Stomach (tissue), 4 donors: ENCODE data around the gene EHMT1.

Experiments
- CTCF ChIP-seq, 7 experiments: fragments of 450-650 bp in 4 of 7; fragments of 200-600 bp in 3 of 7; sonication (generic) in 3 of 7; IDR thresholded peaks; one replicate each; pipeline ENCODE4 v1.5.1; 2016 to 2019; ENCODE audit warnings: antibody characterized with exemption in 7 of 7, control low read depth in 2 of 7, mild to moderate bottlenecking in 1 of 7
- EP300 ChIP-seq: sonication (generic); formaldehyde crosslinking; IDR thresholded peaks from one replicate; pipeline ENCODE4 v1.6.1; 2017; ENCODE audit warnings: antibody characterized with exemption
- POLR2A ChIP-seq, 4 donors: fragments of 450-650 bp; IDR thresholded peaks; one replicate each; pipeline ENCODE4 v1.6.1; 2016; ENCODE audit warnings: antibody characterized with exemption in 4 of 4, control low read depth in 2 of 4, mild to moderate bottlenecking in 1 of 4, moderate library complexity in 1 of 4
- POLR2AphosphoS5 ChIP-seq, 3 donors: sonication (generic); formaldehyde crosslinking; IDR thresholded peaks; one replicate each; pipeline ENCODE4 v1.6.1; 2016; ENCODE audit warnings: antibody characterized with exemption in 3 of 3

DNA sequence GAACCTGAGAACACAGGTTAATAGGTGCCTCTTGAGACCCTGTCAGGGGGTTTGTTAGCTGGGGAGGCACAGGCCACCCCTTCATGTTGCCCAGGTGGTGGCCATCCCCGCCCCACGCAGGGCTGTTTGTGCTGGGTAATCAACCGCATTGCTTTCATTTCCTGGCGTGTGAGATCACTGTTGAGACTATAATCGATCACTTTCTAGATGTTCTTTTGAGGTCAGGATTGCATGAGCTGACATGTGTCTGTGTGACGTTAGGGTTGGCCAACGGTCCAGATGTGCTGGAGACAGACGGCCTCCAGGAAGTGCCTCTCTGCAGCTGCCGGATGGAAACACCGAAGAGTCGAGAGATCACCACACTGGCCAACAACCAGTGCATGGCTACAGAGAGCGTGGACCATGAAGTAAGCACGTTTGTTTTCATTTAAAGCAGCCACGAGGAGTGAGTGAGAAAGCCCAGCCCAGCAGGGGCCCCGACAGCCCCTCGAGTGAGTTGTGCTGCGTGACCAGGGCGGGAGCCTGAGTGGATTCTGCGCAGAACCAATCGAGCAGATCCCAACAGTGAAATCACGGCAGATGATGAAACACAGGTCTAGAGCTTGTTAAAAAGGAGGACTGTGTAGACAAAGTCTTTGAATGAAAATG lies 143.7 kb downstream of the EHMT1 start:
- TF ChIP-seq POLR2A (IDR thresholded peaks at IDR 0.05) (no peak), CTCF (IDR thresholded peaks at IDR 0.05) (no peak), EP300 (no peak), POLR2AphosphoS5 (IDR thresholded peaks at IDR 0.05) (no peak)
